ENCODE results near the gene L3MBTL4. TPM values are rescaled to one million over a fixed set of nuclear protein-coding genes. Genes with fewer than 3 reads are reported as not detected.

Gene L3MBTL4
- total RNA-seq, 2 donors from 2014 or later = 4.6 to 7.2 TPM

DNA sequence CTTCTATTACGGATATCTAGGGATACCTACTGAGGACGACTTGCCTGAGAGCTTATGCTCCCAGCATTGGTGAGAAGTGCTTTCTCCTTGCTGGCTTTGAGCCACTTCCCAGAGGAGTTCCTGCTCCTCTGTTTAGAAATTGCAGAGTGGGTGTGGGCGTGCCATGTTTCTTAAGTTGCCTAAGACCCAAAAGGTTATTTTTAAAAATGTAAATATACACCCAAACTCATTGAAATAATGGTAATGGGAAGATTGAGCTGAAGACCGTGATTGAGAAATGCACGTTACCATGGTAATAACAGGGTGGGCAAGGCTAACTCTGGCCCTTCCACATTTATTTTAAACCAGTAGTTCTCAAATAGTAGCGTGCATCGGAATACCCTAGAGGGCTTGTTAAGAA is 502.1 kb downstream of the L3MBTL4 start:
- WGBS, 2 experiments (ENCODE audit: insufficient coverage in 1 of 2, insufficient read length in 1 of 2) = 83 to 93% methylated on average over 3 to 7 of the region's 7 CpGs
- no peak overlapping the region for H3K27ac Mint-ChIP-seq
- TF ChIP-seq, protein P1, sequence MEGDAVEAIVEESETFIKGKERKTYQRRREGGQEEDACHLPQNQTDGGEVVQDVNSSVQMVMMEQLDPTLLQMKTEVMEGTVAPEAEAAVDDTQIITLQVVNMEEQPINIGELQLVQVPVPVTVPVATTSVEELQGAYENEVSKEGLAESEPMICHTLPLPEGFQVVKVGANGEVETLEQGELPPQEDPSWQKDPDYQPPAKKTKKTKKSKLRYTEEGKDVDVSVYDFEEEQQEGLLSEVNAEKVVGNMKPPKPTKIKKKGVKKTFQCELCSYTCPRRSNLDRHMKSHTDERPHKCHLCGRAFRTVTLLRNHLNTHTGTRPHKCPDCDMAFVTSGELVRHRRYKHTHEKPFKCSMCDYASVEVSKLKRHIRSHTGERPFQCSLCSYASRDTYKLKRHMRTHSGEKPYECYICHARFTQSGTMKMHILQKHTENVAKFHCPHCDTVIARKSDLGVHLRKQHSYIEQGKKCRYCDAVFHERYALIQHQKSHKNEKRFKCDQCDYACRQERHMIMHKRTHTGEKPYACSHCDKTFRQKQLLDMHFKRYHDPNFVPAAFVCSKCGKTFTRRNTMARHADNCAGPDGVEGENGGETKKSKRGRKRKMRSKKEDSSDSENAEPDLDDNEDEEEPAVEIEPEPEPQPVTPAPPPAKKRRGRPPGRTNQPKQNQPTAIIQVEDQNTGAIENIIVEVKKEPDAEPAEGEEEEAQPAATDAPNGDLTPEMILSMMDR (conservative IDR thresholded peaks at IDR 0.05) = no peak
- Histone ChIP-seq H3K36me3 (ENCODE audit: control insufficient read depth, insufficient read depth, low read length) (no peaks in the 10 kb centered on the region), H3K27me3 (ENCODE audit: control insufficient read depth, insufficient read depth, low read length, poor library complexity, severe bottlenecking) (no peaks in the 10 kb centered on the region), H3K4me1 (ENCODE audit: control insufficient read depth, insufficient read depth, low read length) (no peaks in the 10 kb centered on the region), H3K9me3 (ENCODE audit: control insufficient read depth, low read length) (no peaks in the 10 kb centered on the region), H3K4me3 (ENCODE audit: low read length) (no peak overlapping the region), H3K9ac (ENCODE audit: extremely low read depth, low read length, poor library complexity, severe bottlenecking) (no peak overlapping the region), H3K27ac (ENCODE audit: low read depth, low read length) (no peak overlapping the region)
- no peak for DNase-seq
- H3K9me3 Mint-ChIP-seq = no peaks in the 10 kb centered on the region
- H3K27me3 Mint-ChIP-seq (ENCODE audit: insufficient read depth) = no peaks in the 10 kb centered on the region
- H3K4me3 Mint-ChIP-seq = no peak overlapping the region
- H3K36me3 Mint-ChIP-seq (ENCODE audit: low read depth) = no peaks in the 10 kb centered on the region
- H3K4me1 Mint-ChIP-seq = peaks cover 7% of the 10 kb centered on the region

DNA sequence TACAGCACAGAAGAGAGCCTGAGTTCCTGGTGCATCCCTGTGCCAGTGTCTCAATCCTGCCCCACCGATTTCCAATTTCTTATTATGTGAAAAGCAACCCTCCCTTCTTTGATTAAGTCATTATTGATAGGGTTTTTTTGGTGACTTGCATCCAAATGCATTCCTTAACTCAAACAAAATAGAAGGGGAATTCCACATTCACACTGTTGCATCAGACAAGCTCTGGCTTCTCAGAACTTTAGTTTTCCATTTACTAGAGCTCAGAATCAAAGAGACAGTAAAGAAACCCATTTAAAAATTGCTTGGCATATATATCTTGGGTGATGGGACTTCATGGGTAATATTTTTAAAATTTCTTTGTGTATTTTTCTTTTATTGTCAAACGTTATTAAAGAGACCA is 505.6 kb downstream of the L3MBTL4 start:
- 83% methylated on average over 1 of the region's 2 CpGs; no CpG with 5 or more reads in 1 of the 2 experiments for WGBS, 2 experiments (ENCODE audit: insufficient coverage in 1 of 2, insufficient read length in 1 of 2)
- H3K4me1 Mint-ChIP-seq = peaks cover 19% of the 10 kb centered on the region
- no peak overlapping the region for H3K4me3 Mint-ChIP-seq
- no peaks in the 10 kb centered on the region for H3K27me3 ChIP-seq (ENCODE audit: control insufficient read depth, insufficient read depth, low read length, poor library complexity, severe bottlenecking)
- H3K4me1 ChIP-seq (ENCODE audit: control insufficient read depth, insufficient read depth, low read length) = peaks cover 8% of the 10 kb centered on the region
- no peaks in the 10 kb centered on the region for H3K9me3 Mint-ChIP-seq
- TF ChIP-seq, protein P1 (conservative IDR thresholded peaks at IDR 0.05) = no peak
- no peak overlapping the region for H3K4me3 ChIP-seq (ENCODE audit: low read length)
- H3K27me3 Mint-ChIP-seq (ENCODE audit: insufficient read depth) = no peaks in the 10 kb centered on the region
- H3K36me3 ChIP-seq (ENCODE audit: control insufficient read depth, insufficient read depth, low read length) = no peaks in the 10 kb centered on the region
- DNase-seq = no peak
- H3K9ac ChIP-seq (ENCODE audit: extremely low read depth, low read length, poor library complexity, severe bottlenecking) = no peak overlapping the region
- no peaks in the 10 kb centered on the region for H3K9me3 ChIP-seq (ENCODE audit: control insufficient read depth, low read length)
- H3K27ac Mint-ChIP-seq = no peak overlapping the region
- no peak overlapping the region for H3K27ac ChIP-seq (ENCODE audit: low read depth, low read length)
- H3K36me3 Mint-ChIP-seq (ENCODE audit: low read depth) = no peaks in the 10 kb centered on the region

Small RNAs within 50 kb of the gene (microRNA-seq; reads per million reads assigned to microRNA genes)
- gene MIR4317 (ENCODE audit: borderline microRNAs expressed) = not detected
